ENCODE data around the gene AAK1.
"Not testable (repeated sequence)": the region's sequence is repeated elsewhere in the genome, so short reads cannot be mapped to it uniquely, and the experiment has no call there.

AAK1 gene

DNA sequence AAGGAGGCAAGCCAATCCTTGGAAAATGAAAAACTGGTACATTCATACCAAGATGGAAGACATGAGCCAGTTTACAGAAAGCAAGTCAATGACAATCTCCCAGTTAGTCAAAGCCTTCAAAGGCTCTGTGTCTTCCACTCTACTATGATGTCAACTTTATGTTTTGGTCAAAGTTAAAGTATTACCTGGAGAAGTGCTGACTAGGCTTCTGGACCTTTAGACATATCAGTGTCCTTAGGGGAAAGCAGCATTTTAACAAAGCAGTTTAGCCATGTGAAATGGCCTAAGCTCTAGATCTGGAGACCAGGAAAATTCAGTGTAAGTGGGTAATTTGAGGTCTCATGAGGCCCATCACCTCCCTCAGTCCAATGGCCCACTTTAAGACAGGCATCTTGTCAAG is 30.8 kb downstream of the AAK1 start:
- H3K4me3 ChIP-seq (ENCODE audit: low read length) = no peak overlapping the region
- TF ChIP-seq, protein P1, sequence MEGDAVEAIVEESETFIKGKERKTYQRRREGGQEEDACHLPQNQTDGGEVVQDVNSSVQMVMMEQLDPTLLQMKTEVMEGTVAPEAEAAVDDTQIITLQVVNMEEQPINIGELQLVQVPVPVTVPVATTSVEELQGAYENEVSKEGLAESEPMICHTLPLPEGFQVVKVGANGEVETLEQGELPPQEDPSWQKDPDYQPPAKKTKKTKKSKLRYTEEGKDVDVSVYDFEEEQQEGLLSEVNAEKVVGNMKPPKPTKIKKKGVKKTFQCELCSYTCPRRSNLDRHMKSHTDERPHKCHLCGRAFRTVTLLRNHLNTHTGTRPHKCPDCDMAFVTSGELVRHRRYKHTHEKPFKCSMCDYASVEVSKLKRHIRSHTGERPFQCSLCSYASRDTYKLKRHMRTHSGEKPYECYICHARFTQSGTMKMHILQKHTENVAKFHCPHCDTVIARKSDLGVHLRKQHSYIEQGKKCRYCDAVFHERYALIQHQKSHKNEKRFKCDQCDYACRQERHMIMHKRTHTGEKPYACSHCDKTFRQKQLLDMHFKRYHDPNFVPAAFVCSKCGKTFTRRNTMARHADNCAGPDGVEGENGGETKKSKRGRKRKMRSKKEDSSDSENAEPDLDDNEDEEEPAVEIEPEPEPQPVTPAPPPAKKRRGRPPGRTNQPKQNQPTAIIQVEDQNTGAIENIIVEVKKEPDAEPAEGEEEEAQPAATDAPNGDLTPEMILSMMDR (conservative IDR thresholded peaks at IDR 0.05; ENCODE audit: low read length) = no peak
- DNase-seq (ENCODE audit: low read depth) = no peak

DNA sequence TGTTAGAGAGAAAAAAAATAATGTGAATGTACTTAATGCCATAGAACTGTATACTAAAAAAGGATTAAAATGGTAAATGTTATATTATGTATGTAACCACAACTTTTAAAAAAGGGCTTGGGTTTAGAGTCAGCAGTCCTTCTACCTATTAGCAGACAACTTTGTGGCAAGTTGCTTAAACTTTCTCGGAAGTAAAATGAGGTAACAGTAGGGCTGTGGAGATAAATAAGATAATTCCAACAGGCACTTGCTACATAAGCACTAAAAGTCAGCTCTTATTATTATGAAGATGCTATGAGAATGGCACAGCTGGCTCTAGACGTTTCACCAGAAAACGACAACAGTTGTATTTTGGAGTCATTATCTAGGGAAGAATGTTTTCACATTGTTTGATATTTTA is 31.3 kb downstream of the AAK1 start:
- no peak for DNase-seq (ENCODE audit: low read depth)

DNA sequence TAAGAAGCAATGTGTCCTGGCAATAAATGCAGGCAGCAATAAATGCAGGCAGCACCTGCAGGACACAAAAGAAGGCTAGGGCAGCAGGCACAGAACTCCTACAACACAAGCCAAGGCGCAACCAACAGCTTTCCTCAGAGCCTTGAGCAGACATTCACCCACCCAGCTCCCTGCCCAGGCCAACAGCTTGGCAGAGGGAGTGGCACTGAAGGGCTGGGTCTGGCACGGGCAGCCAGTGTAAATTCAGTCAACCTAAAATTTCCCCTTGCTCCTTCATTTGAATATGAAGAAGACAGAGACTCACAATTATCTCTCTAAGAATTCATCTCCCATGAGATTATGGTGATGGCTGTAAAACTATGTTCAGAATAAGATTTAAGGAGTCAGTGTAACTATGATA is 35.4 kb downstream of the AAK1 start:
- no peak for DNase-seq (ENCODE audit: low read depth)
- TF ChIP-seq, protein P1 (conservative IDR thresholded peaks at IDR 0.05; ENCODE audit: low read length) = no peak
- no peak overlapping the region for H3K4me3 ChIP-seq (ENCODE audit: low read length)

More for the DNA sequence above, 31.3 kb downstream of the AAK1 start:
- H3K4me3 ChIP-seq (ENCODE audit: low read length) = no peak overlapping the region
- TF ChIP-seq, protein P1 (conservative IDR thresholded peaks at IDR 0.05; ENCODE audit: low read length) = no peak

DNA sequence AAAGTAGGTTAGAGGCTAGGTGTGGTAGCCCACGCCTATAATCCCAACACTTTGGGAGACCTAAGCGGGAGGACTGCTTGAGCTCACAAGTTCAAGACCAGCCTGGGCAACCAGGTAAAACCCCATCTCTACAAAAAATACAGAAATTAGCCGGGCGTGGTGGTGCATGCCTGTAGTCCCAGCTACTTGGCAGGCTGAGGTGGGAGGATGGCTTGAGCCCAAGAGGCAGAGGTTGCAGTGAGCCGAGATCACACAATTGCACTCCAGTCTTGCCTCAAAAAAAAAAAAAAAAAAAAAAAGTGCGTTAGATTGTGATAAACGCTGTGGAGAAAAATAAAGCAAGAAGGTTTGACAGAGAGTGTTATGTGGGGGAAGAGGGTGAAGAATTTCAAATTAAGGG is 36.8 kb downstream of the AAK1 start:
- not testable (repeated sequence) for H3K4me3 ChIP-seq (ENCODE audit: low read length); DNase-seq (ENCODE audit: low read depth)

DNA sequence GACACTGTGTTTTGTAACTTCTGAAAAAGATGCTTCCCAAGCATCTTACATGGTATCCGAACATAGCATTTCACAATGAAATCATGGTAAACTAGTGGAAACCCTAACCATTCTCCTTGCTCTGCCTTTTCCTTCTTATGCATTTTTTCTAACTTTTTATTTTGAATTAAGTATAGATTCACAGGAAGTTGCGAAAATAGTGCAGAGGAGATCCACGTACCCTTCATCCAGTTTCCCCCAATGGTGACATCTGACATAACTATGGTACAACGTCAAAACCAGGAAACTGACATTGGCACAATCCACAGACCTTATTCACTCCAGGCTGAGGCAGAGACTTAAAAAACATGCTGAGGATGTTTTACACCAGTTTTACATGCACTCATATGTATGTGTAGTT is 38.3 kb downstream of the AAK1 start:
- H3K4me3 ChIP-seq (ENCODE audit: low read length) = no peak overlapping the region
- no peak for DNase-seq (ENCODE audit: low read depth)
- TF ChIP-seq, protein P1 (conservative IDR thresholded peaks at IDR 0.05; ENCODE audit: low read length) = no peak

DNA sequence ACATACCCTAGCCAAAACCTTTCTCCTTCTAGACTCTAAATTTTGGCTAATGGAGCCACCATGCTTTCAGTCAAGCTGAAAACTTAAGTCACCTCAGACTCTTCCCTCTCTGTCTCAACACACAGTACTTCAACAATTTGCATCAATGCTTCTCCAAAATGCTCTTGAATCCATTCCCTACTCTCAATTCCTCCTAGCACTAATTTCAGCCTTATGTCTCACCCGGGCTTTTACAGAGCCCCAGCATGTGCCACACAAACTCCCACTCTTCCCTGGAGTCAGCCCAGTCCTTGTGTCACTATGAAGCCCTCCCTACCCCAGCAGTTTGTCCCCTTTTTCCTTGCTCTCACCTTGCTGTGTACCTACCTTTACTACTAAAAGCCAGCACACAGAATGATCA is 38.7 kb downstream of the AAK1 start:
- TF ChIP-seq, protein P1 (conservative IDR thresholded peaks at IDR 0.05; ENCODE audit: low read length) = no peak
- DNase-seq (ENCODE audit: low read depth) = no peak
- H3K4me3 ChIP-seq (ENCODE audit: low read length) = no peak overlapping the region

DNA sequence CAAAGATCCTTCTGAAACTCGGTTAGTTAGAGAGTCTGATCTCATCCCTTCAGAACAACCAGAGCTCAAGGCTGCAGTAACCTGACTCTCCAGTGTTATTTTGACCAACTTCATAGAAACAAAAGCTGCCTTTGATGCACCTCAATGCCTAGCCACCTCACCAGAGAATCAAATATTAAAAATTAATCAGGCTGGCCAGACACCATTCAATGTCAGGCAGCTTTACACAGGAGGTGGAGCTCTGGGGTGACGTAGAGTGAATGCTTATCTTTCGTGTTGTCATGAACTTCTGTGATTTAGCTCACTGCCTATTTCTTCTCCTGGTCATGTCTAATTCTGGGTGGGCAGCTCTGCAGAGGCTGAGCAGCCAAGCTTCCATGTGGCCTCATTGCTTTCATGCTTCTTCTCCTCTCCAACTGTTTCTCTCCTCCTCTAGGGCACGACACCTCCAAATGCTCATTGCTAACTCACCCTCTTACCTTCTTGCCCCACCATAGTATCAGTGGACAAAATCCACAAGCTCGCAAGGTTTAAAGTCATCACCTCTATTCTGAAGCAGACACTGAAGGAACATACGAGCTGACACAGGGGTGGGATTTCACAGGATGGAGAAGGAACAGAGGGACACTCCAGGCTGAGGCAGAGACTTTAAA is 39.4 kb downstream of the AAK1 start:
- no peak overlapping the region for H3K4me3 ChIP-seq (ENCODE audit: low read length)
- TF ChIP-seq, protein P1 (conservative IDR thresholded peaks at IDR 0.05; ENCODE audit: low read length) = no peak
- DNase-seq (ENCODE audit: low read depth) = no peak
